Stomach (tissue), 19 donors: Measurements from ENCODE around the gene MYBPC3. TPM values are rescaled to one million over a fixed set of nuclear protein-coding genes. Genes with fewer than 3 reads are reported as not detected.

Source experiments
- DNase-seq, 2 donors: peaks; one replicate each; pipeline versions ENCODE4 v3.0.0 to v3.0.0-alpha.2; 2013 to 2019
- H3K27ac ChIP-seq, 5 donors: fragments of 200-600 bp in 4 of 5; sonication (generic) in 4 of 5; one replicate each; pipeline ENCODE4 v1.5.1; 2013 to 2019; ENCODE audit warnings: mild to moderate bottlenecking in 1 of 5, moderate library complexity in 1 of 5
- H3K27me3 ChIP-seq, 3 donors: fragments of 200-600 bp; sonication (generic); one replicate each; pipeline ENCODE4 v1.5.1; 2017 to 2019; ENCODE audit warnings: mixed run types in 1 of 3
- H3K36me3 ChIP-seq, 4 donors: fragments of 200-600 bp; sonication (generic); 1 replicate in 3 of 4; 2 replicates in 1 of 4; pipeline ENCODE4 v1.5.1; 2016 to 2019
- H3K4me1 ChIP-seq, 4 donors: fragments of 200-600 bp; sonication (generic); one replicate each; pipeline ENCODE4 v1.5.1; 2016 to 2019
- H3K4me3 ChIP-seq, 4 donors: fragments of 200-600 bp; sonication (generic) in 3 of 4; one replicate each; pipeline ENCODE4 v1.5.1; 2016 to 2019; ENCODE audit warnings: mild to moderate bottlenecking in 1 of 4
- H3K9me3 ChIP-seq, 4 donors: fragments of 200-600 bp; sonication (generic); one replicate each; pipeline ENCODE4 v1.5.1; 2016 to 2019
- EP300 ChIP-seq: sonication (generic); formaldehyde crosslinking; IDR thresholded peaks from one replicate; pipeline ENCODE4 v1.6.1; 2017; ENCODE audit warnings: antibody characterized with exemption
- POLR2A ChIP-seq, 4 donors: fragments of 450-650 bp; IDR thresholded peaks; one replicate each; pipeline ENCODE4 v1.6.1; 2016; ENCODE audit warnings: antibody characterized with exemption in 4 of 4, control low read depth in 2 of 4, mild to moderate bottlenecking in 1 of 4, moderate library complexity in 1 of 4
- POLR2AphosphoS5 ChIP-seq, 3 donors: sonication (generic); formaldehyde crosslinking; IDR thresholded peaks; one replicate each; pipeline ENCODE4 v1.6.1; 2016; ENCODE audit warnings: antibody characterized with exemption in 3 of 3
- WGBS, 5 donors: extraction: QIAGEN DNeasy Blood & Tissue Kit in 3 of 5; methylation state at CpG; one replicate each; pipeline versions ENCODE4 v1.1.5 to v1.1.7; 2013 to 2018; 5-methylcytosine and 5-hydroxymethylcytosine counted together
- intact Hi-C: fragments of 100-400 bp; cut with DNase I; formaldehyde crosslinking; loops from one replicate; pipeline ENCODE4 v1.15.1; 2023; ENCODE audit warnings: low total_unique reads
- long read RNA-seq, 10 donors: transcript quantifications; one replicate each; lab custom pipeline, GENCODE V29; 2026
- polyA plus RNA-seq, 3 donors: library from polyadenylated mRNA; stranded (reverse); fragments of 200-250 nt; gene quantifications; one replicate each; pipeline ENCODE4 v1.2.3, GENCODE V29; 2013
- total RNA-seq, 5 donors: library from RNA; depleted of rRNA; stranded (reverse); fragments of >200 nt; gene quantifications; one replicate each; pipeline versions ENCODE4 v1.1.0 to v1.2.3, GENCODE V29; 2014 to 2016
- TF ChIP-seq, protein P1 (sequence below), 7 experiments: fragments of 450-650 bp in 4 of 7; fragments of 200-600 bp in 3 of 7; sonication (generic) in 3 of 7; IDR thresholded peaks; one replicate each; pipeline ENCODE4 v1.5.1; 2016 to 2019; ENCODE audit warnings: antibody characterized with exemption in 7 of 7, control low read depth in 2 of 7, mild to moderate bottlenecking in 1 of 7
- donor health status: healthy with polysubstance abuse.
- donor health status: Bipolar disorder and iron deficiency.
- donor health status: healthy.

The MYBPC3 gene
- 10 to 100 TPM in 1 of 5 donors, under 1 TPM in 2, not detected in 2; 0.72 to 15.6 (median 0.73) TPM for total RNA-seq
- polyA plus RNA-seq = 1 to 10 TPM; 1.0 to 3.4 (median 2.1) TPM
- long read RNA-seq, donor 1 = 0 reads
- long read RNA-seq, donor 2 = 0 reads
- long read RNA-seq, donor 3 = 0 reads
- long read RNA-seq, donor 4 = 0 reads
- long read RNA-seq, donor 5 = 0 reads
- long read RNA-seq, donor 6 = 0 reads
- long read RNA-seq, donor 7 = 0 reads
- long read RNA-seq, donor 8 = 0 reads
- long read RNA-seq, donor 9 = 0 reads
- long read RNA-seq, donor 10 = 0 reads

DNA sequence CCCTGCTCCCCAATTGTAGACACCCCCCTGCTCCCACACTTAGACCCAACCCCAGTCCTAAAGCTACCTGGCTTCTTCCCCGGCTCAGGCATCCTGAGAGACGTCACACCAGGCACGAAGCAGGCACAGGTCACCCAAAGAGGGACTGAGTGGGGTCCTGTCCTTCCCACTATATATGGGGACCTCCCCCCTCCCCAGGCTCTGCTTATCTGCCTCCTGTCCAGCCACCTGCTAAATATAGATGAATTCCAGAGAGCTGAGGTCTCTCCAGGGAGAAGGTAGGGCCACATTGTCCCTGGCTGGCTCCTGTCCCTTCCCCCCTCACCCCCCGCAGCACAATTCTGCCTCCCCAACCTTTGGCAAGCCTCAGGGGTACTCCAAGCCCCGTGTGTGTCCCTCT is at the start of gene MYBPC3:
MYBPC3 (minus strand) TSS at position 147 of the 400 bp plus-strand sequence; CDS start at position 92, 55 bp downstream.
- DNase-seq = no peak
- Histone ChIP-seq H3K27ac (peak within 1 kb of the TSS in 4 of 5 donors; percentile 6 to 46 (median 26)), H3K9me3 (no peaks in the 10 kb centered on the region), H3K4me3 (no peak within 1 kb of the TSS), H3K36me3 (peaks cover 0 to 7% (median 0%) of the 10 kb centered on the region in 4 donors), H3K27me3 (no peaks in the 10 kb centered on the region), H3K4me1 (peaks cover 5 to 26% (median 24%) of the 10 kb centered on the region in 4 donors)
- 71 to 93% (median 79%) methylated on average over 4 to 5 of the region's 5 CpGs for WGBS, 5 donors
- no peak for TF ChIP-seq POLR2AphosphoS5 (IDR thresholded peaks at IDR 0.05)
- TF ChIP-seq, protein P1, sequence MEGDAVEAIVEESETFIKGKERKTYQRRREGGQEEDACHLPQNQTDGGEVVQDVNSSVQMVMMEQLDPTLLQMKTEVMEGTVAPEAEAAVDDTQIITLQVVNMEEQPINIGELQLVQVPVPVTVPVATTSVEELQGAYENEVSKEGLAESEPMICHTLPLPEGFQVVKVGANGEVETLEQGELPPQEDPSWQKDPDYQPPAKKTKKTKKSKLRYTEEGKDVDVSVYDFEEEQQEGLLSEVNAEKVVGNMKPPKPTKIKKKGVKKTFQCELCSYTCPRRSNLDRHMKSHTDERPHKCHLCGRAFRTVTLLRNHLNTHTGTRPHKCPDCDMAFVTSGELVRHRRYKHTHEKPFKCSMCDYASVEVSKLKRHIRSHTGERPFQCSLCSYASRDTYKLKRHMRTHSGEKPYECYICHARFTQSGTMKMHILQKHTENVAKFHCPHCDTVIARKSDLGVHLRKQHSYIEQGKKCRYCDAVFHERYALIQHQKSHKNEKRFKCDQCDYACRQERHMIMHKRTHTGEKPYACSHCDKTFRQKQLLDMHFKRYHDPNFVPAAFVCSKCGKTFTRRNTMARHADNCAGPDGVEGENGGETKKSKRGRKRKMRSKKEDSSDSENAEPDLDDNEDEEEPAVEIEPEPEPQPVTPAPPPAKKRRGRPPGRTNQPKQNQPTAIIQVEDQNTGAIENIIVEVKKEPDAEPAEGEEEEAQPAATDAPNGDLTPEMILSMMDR (IDR thresholded peaks at IDR 0.05) = no peak
- TF ChIP-seq EP300 = no peak
- TF ChIP-seq POLR2A (IDR thresholded peaks at IDR 0.05) = no peak
- intact Hi-C loops = no loop called here

- 15 to 34% (median 19%) methylated on average over 8 of the region's 8 CpGs for WGBS, 5 donors
- no peak for TF ChIP-seq POLR2AphosphoS5 (IDR thresholded peaks at IDR 0.05)
- TF ChIP-seq POLR2A (IDR thresholded peaks at IDR 0.05) = no peak
- no peak for TF ChIP-seq EP300
- TF ChIP-seq, protein P1 (IDR thresholded peaks at IDR 0.05) = no peak
- no peaks in the 10 kb centered on the region for H3K36me3 ChIP-seq
- no peaks in the 10 kb centered on the region for H3K9me3 ChIP-seq
- H3K4me1 ChIP-seq = peaks cover 13 to 21% (median 17%) of the 10 kb centered on the region in 4 donors
- no peaks in the 10 kb centered on the region for H3K27me3 ChIP-seq
- intact Hi-C loops = no loop called here
- H3K27ac ChIP-seq = peak overlapping the region; percentile 70 to 85 (median 84)
- no peak for DNase-seq
- peak overlapping the region; percentile 60 to 75 (median 64) for H3K4me3 ChIP-seq
These were observed 48.3 kb upstream of the MYBPC3 start for GRCh38 chr11:47400768-47401279.

DNA sequence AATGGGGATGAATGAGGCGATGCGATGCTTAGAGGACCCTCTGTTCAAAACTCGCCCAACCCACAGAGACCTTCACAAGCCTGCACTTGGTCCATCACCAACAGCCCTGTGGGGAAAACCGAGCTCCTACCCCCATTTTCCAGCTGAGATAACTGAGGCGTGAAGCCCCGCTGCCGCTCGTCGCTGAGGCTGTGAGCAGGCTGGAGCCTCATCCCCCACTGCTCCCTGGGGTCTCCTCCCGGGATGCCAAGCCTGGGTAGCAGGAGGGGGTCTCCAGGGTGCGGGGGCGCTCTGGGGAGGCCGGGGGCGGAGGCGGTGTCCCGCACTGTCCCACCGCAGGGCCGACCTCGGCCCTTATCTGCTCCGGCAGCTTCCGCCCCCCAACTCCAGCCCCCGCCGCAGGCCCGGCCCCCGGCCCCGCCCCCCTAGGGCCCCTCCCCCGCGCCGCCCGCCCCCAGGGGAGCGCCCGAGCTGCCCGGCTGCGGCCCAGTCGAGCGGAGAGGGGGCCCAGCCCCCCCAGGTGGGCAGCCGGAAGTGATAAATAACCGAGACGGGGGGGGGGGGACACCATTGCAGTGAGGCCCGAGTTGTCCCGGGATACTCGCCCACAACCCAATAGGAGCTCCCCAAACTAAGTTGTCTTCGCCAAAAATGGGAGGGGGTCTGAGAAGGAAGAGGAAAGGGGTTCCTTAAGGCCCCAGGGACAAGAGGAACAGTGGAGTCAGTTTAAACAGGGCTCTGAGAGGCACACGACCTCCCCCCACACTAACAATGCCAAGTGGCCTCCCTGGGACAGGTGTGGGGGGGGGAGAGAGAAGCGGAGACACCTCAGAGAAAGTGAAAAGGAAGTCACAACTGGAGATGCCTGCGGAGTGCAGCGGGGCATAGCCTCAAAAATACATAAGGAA is 47.6 kb upstream of the MYBPC3 start:
- no peaks in the 10 kb centered on the region for H3K27me3 ChIP-seq
- H3K27ac ChIP-seq = peak overlapping the region; percentile 70 to 85 (median 84)
- intact Hi-C loops = no loop called here
- 5 to 13% (median 7%) methylated on average over 15 to 46 of the region's 47 CpGs for WGBS, 5 donors
- TF ChIP-seq POLR2AphosphoS5 (IDR thresholded peaks at IDR 0.05) = no peak
- no peak for TF ChIP-seq POLR2A (IDR thresholded peaks at IDR 0.05)
- no peak for TF ChIP-seq EP300
- TF ChIP-seq, protein P1 (IDR thresholded peaks at IDR 0.05) = no peak
- no peaks in the 10 kb centered on the region for H3K9me3 ChIP-seq
- no peaks in the 10 kb centered on the region for H3K36me3 ChIP-seq
- peaks cover 17 to 21% (median 18%) of the 10 kb centered on the region in 4 donors for H3K4me1 ChIP-seq
- peak in 1 of 2 donors; percentile 66 for DNase-seq
- peak overlapping the region; percentile 60 to 75 (median 64) for H3K4me3 ChIP-seq

DNA sequence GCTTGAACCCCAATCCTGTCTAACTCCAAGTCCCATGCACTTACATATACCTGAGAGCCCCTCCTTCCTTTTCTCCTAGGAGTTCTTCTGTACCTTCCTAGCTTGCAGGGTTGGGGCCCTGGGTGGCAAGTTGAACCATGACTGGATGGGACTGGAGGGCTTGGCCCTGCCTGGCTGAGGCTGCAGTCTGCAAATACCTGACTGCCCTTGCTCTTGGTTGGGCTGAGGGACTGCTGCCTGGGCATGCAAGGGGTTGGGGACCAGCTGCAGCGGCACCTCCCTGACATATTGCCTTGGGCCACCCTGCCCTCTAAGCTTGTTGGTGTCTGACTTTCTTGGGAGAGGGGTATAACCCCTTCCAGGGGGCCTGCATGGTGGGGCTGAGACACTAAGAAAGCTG is 46.0 kb upstream of the MYBPC3 start:
- no peaks in the 10 kb centered on the region for H3K36me3 ChIP-seq
- no peaks in the 10 kb centered on the region for H3K9me3 ChIP-seq
- TF ChIP-seq POLR2AphosphoS5 (IDR thresholded peaks at IDR 0.05) (no peak), EP300 (no peak)
- H3K27me3 ChIP-seq = no peaks in the 10 kb centered on the region
- no peak overlapping the region for H3K4me3 ChIP-seq
- no peak for DNase-seq
- 83 to 100% (median 88%) methylated on average over 1 of the region's 1 CpG for WGBS, 5 donors
- H3K27ac ChIP-seq = no peak overlapping the region
- intact Hi-C loops = no loop called here
- H3K4me1 ChIP-seq = peaks cover 17 to 25% (median 19%) of the 10 kb centered on the region in 4 donors
